ENCODE data around the gene RNASET2.

DNA sequence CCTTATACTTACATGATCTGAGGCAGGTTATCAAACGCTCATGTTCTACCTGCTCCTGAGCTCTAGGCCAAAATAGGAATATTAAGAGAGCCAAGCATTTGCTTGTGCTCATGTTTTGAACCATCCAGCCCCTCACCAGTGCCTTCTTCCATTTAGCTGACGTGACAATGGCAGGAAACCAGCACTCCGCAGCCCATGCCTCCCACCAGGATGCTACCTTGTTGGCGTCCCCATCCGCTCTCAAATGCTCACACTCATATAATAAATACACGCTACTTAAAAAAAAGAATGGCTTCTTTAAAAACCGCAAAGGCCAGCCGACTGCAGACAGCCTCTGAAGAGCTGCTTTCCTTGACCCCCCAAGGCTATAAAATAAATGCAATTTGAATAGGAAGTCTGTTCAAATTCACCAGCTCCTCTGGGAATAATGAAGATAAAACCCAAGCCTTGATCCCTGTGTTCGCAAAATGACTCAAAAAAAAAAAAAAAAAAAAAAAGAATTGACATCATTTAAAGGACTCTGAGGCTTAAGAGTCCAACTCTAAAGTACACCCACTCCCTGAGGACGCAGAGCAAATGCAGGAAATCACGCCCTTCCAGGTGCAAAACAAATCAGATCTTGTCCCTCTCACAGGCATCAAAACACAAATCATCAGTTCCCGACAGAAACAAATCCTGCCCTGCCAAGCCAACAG is 29.0 kb downstream of the RNASET2 start:
- no peak for TF ChIP-seq CTCF (IDR thresholded peaks at IDR 0.05)
- no peak for TF ChIP-seq POLR2A (IDR thresholded peaks at IDR 0.05; ENCODE audit: low read length)
- TF ChIP-seq EP300 (IDR thresholded peaks at IDR 0.05) = no peak
- TF ChIP-seq, protein P1, sequence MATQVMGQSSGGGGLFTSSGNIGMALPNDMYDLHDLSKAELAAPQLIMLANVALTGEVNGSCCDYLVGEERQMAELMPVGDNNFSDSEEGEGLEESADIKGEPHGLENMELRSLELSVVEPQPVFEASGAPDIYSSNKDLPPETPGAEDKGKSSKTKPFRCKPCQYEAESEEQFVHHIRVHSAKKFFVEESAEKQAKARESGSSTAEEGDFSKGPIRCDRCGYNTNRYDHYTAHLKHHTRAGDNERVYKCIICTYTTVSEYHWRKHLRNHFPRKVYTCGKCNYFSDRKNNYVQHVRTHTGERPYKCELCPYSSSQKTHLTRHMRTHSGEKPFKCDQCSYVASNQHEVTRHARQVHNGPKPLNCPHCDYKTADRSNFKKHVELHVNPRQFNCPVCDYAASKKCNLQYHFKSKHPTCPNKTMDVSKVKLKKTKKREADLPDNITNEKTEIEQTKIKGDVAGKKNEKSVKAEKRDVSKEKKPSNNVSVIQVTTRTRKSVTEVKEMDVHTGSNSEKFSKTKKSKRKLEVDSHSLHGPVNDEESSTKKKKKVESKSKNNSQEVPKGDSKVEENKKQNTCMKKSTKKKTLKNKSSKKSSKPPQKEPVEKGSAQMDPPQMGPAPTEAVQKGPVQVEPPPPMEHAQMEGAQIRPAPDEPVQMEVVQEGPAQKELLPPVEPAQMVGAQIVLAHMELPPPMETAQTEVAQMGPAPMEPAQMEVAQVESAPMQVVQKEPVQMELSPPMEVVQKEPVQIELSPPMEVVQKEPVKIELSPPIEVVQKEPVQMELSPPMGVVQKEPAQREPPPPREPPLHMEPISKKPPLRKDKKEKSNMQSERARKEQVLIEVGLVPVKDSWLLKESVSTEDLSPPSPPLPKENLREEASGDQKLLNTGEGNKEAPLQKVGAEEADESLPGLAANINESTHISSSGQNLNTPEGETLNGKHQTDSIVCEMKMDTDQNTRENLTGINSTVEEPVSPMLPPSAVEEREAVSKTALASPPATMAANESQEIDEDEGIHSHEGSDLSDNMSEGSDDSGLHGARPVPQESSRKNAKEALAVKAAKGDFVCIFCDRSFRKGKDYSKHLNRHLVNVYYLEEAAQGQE (IDR thresholded peaks at IDR 0.05) = no peak
- TF ChIP-seq NFE2L2 (conservative IDR thresholded peaks at IDR 0.05; ENCODE audit: low read length) = no peak
- no peak for TF ChIP-seq ZFP36 (IDR thresholded peaks at IDR 0.05; ENCODE audit: borderline replicate concordance, partially characterized antibody)

All from A549 (cell line).